Tibial nerve (tissue), 3 donors: ENCODE results near the gene TENM4.

Source experiments
- CTCF ChIP-seq, 5 experiments: fragments of 200-600 bp in 3 of 5; fragments of 450-650 bp in 2 of 5; sonication (generic) in 3 of 5; IDR thresholded peaks; one replicate each; pipeline ENCODE4 v1.5.1; 2016 to 2019; ENCODE audit warnings: antibody characterized with exemption in 5 of 5, mild to moderate bottlenecking in 3 of 5, moderate library complexity in 2 of 5
- POLR2A ChIP-seq, 2 donors: fragments of 450-650 bp; IDR thresholded peaks; one replicate each; pipeline ENCODE4 v1.6.1; 2017; ENCODE audit warnings: antibody characterized with exemption in 2 of 2, mild to moderate bottlenecking in 2 of 2, moderate library complexity in 2 of 2

DNA sequence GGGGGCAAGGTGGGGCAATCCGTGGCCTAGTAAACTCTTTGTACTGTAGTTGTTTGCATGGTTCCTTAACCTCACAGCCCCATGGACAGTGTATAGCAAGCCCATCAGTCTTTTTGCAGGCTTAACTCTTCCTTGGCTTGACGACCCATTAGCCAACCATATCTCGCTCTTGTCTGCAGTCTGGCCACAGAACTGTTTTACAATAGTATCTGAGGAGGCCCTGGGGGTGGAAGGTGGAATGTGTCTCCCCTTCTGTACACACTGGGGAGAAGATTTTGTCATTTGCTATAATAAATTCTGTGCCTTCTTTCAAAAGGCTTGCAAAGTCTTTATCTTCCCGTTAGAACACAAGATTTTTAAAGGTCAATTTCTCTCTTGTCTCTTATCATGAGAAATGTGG, 675.9 kb downstream of the TENM4 start:
- TF ChIP-seq CTCF (IDR thresholded peaks at IDR 0.05) (no peak), POLR2A (IDR thresholded peaks at IDR 0.05) (no peak)
